GM12891 (cell line): Measurements from ENCODE around the gene NEDD8. TPM values are rescaled to one million over a fixed set of nuclear protein-coding genes. Genes with fewer than 3 reads are reported as not detected.
A peak's percentile ranks its signal among the peaks of the same experiment; 100 is the strongest.

ENCODE experiments used
- DNase-seq: peaks from one replicate; pipeline ENCODE4 v3.0.0; 2011; ENCODE audit warnings: low spot score; ENCODE audit not compliant: insufficient read length
- FAIRE-seq: peaks from 2 replicates; lab custom pipeline; 2011; peaks lifted over from hg19 to GRCh38; lab: Jason Lieb, UNC
- PAX5 ChIP-seq: IDR thresholded peaks from 2 replicates; pipeline ENCODE4 v1.6.1; 2011; ENCODE audit warnings: low read length, moderate library complexity, mild to moderate bottlenecking; ENCODE audit not compliant: insufficient read depth, severe bottlenecking
- POLR2A ChIP-seq: IDR thresholded peaks from 2 replicates; pipeline ENCODE4 v1.6.1; 2011; ENCODE audit warnings: low read depth, low read length, control low read depth
- POLR2AphosphoS5 ChIP-seq: IDR thresholded peaks from 2 replicates; pipeline ENCODE4 v1.6.1; 2011; ENCODE audit warnings: low read depth, low read length, control low read depth
- POU2F2 ChIP-seq: IDR thresholded peaks from 2 replicates; pipeline ENCODE4 v1.6.1; 2011; ENCODE audit warnings: low read depth, mild to moderate bottlenecking, control low read depth, low read length, moderate library complexity
- SPI1 ChIP-seq: IDR thresholded peaks from 2 replicates; pipeline ENCODE4 v1.6.1; 2011; ENCODE audit warnings: low read depth, low read length, control low read depth
- TAF1 ChIP-seq: IDR thresholded peaks from 2 replicates; pipeline ENCODE4 v1.6.1; 2011; ENCODE audit warnings: low read depth, low read length, control low read depth
- polyA plus RNA-seq: library from polyadenylated mRNA; unstranded; fragments of >200 nt; gene quantifications from one replicate; pipeline ENCODE4 v1.2.1, GENCODE V29; 2012; ENCODE audit warnings: low read depth, missing spikeins, inconsistent platforms; ENCODE audit not compliant: missing spikeins

NEDD8 gene
- 288 TPM for polyA plus RNA-seq

DNA sequence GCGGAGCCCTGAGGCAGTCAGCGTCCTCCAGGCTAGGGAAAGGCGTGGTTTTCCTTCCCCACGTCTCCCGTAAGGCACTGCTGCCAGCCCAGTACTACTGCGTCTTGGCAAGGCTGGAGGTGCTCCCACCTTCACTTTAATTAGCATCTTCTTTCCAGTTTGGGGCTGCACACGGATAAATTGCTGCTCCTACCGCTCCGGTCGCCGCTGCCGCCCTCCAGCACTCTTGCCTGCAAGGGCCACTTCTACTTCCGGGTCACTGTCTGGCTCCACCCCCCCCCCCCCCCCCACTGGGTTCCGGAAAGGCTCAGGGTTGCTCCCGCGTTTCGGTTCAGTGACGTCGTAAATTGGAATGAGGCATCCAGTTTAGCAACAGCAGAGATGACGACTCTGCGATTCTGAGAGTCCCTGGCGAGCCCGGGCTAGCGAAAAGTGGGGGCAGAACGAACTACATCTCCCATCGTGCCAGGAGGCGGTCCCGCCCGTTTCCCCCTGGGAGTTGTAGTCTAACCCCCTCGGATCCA lies at the start of gene NEDD8:
Gene NEDD8 (minus strand): TSS at position 247 of the 524 bp plus-strand sequence. CDS start 100 bp downstream, at position 147.
- FAIRE-seq: peak; percentile 80
- TF ChIP-seq POLR2A (0 out of 2 replicates have a peak, but pooled peaks have one; percentile 18), POLR2AphosphoS5 (peak; percentile 25; the same call in 1 of the 2 replicates), TAF1 (no peak)
- DNase-seq: peak; percentile 71

DNA sequence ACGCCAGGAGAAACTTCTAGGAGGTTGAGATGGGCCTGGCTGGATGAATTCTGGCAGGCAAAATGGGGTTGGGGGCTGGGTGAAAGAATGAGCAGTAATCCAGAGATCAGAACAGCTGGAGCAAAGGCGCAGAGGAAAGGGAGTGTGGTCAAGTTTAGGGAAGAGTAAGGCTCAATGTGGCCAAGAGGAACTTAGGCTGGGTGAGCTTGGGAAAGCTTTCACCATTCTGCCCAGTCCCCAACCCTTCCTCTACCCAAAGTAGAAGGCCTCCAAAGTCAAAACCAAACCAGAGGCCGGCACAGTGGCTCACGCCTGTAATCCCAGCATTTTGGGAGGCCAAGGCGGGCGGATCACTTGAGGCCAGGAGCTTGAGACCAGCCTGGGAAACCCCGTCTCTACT lies 49.5 kb upstream of the NEDD8 start:
- no peak for TF ChIP-seq SPI1
- no peak for TF ChIP-seq PAX5
- no peak for TF ChIP-seq POU2F2
- TF ChIP-seq TAF1: no peak
- TF ChIP-seq POLR2AphosphoS5: no peak
- TF ChIP-seq POLR2A: no peak
- FAIRE-seq: no peak
- no peak for DNase-seq

DNA sequence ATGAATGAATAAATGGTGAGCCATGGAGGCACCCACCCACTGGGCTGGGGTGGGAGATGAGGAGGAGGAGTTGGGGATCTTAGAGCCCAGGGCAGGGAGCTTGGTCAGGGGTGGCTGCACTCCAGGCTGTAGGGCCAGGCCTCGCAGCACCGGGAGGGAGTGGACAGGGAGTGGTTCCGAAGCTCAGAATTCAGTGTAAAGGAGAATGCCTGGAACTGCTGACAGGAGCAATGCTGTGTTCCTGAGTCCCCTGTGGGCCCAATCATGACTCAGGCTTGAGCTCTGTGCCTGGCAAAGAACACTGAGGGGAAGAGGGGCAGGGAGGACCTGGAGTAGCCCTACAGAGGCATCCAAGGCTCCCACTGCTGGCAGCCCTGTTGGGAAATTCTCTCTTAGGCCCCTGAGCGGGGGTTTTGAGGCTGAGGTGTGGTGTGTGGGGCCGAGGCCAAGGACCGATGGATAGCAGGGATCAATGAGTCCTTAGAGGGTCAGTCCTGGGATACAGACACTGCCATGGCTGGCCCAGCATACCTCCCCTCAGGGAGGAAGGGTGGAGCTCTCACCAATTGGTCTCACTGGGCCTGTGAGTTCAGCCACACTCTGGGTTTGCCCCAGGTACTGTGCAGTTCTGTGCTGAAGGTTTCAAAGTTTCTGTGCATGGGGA lies 48.8 kb upstream of the NEDD8 start:
- TF ChIP-seq TAF1: no peak
- no peak for TF ChIP-seq POU2F2
- TF ChIP-seq SPI1: no peak
- no peak for TF ChIP-seq PAX5
- TF ChIP-seq POLR2AphosphoS5: no peak
- no peak for TF ChIP-seq POLR2A
- no peak for FAIRE-seq

DNA sequence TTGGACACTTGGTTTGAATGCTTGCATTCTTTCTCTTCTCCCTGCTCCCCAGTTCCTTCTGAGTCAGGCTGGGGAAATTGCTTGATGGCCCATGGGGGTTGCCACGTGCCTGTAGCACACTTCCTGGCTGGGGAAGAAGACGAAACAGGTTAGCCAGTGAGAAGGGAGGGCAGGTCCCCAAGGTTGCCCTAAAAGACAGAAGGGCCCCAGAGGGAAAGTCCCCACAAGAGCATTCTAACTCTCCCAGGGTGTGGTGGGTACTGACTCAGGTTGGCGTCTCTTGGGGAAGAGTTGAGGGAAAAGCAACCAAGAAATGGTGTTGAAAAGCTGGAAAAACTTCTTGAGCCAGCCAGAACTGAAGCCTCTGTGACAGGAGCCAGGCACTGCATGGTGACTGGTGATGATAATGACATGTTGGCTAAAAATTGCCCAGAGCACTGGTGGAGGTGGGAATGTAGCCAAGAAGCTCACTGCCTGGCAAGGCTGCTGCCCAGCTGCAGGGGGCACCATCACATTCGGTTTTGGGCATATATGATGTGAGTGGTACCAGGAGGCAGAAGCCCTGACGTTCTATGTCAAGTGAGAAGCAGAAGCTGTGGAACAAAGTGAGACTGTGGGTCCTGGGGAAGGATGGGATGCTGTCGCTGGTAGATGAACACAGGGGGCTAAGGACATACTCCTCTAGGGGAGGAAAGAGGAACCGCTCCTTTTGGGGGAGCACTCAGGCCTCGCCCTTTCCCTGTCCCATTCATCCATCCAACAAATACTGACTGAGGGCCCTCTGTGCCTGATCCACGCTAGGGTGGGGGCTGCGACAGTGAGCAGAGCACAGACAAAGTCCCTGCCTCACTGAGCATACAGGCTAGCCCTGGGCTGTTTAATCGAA lies 47.4 kb upstream of the NEDD8 start:
- FAIRE-seq (peak; percentile 70), DNase-seq (no peak)
- TF ChIP-seq SPI1: peak; percentile 72
- TF ChIP-seq POU2F2: no peak

More for the DNA sequence above, 48.8 kb upstream of the NEDD8 start:
- no peak for DNase-seq

DNA sequence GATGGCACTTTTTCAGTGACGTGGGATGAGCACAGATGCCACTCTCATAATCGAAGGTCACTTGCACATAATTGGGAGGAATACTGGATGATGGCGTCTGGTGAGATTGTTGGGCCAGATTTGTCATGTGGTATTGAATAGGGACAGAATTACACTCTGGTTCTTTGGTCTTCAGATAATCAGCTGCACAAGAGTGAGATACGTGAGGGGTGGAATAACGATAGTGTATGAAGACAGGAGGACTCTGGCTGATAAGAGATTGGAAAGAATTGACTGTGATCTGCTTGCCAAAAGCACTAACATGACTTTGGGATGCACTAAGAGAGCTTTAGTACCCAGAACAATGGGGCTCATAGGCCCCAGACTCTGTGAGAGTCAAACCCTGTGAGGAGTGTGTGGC lies 46.3 kb upstream of the NEDD8 start:
- no peak for FAIRE-seq
- no peak for DNase-seq
- TF ChIP-seq POU2F2: no peak
- no peak for TF ChIP-seq POLR2A
- TF ChIP-seq TAF1: no peak
- no peak for TF ChIP-seq SPI1

DNA sequence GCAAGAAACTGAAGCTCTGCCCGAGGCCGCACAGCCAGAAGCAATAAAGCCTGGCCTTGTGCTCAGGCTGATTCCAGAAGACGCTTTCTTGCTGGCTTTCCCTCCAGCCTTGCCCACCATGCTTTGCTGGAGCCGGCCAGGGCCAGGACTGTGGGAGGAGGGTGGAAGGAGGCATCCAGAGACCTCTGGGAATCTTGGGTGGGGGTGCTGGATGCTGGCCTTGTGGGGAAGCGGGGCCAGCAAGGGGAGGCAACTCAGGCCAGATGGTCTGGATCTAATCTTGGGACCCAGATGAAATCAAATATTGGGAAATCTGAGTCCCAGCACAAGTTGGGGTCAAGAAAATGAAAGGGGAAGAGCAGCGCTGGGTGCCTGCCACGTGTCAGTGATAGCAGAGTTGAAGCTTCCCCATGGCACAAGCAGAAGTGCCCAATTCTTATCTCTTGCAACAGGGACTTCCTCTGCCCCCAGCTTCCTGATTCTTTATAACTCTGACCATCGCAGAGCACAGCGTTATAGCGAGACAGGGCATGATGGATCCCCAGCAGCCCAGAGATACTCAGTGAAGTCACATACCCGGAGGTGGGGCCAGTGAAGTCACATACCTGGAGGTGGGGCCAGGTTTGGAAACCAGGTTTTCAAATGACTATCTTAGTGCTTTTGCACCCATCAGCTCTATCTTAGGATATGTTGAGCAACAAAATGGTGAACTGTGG lies 45.6 kb upstream of the NEDD8 start:
- no peak for TF ChIP-seq POLR2A
- TF ChIP-seq POU2F2: no peak
- no peak for TF ChIP-seq PAX5
- TF ChIP-seq TAF1: no peak
- no peak for TF ChIP-seq POLR2AphosphoS5
- no peak for DNase-seq
- FAIRE-seq: no peak

DNA sequence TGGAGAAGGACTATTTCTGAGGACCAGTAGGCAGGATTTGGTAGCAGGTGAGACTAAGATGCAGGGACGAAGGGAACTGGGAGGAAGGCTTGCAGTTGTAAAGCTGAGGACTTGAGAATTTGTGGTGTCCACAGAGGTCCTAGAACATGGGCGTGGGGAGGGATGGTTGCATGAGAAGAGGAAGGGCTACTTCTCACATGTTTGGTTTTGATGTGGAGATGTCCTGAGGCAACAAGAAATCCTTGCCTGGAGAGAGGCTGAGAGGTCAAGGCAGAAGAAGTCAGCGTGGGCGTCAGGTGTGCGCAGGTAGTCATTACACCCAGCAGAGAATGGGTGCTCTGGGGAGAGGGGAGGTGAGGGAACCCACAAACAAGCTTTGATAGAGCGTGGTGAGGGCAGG lies 44.9 kb upstream of the NEDD8 start:
- DNase-seq (no peak), FAIRE-seq (no peak)
- TF ChIP-seq SPI1 (no peak), POU2F2 (no peak), TAF1 (no peak), POLR2A (no peak), POLR2AphosphoS5 (no peak), PAX5 (no peak)

DNA sequence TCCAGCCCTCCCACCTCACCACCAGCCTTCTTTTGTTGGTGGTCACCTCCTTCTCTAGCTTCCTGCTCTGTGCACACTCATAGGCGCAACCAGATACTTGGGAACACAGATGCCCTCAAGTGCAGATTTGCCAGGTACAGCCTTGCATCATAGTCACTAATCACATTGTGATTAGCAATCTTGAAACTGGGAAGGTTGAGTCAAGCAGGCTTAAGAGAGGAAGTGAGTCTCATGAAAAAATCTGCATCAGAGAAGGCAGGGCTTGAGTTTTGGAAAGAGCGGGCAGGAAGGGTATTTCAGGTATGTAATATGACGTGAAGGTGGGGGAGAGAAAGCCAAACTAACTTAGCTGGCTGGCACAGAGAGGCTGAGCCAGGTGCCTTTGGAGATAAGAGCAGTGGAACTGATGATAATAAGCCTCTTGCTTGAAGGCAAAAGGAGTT lies 42.0 kb upstream of the NEDD8 start:
- FAIRE-seq (peak; percentile 87), DNase-seq (peak; percentile 55)

DNA sequence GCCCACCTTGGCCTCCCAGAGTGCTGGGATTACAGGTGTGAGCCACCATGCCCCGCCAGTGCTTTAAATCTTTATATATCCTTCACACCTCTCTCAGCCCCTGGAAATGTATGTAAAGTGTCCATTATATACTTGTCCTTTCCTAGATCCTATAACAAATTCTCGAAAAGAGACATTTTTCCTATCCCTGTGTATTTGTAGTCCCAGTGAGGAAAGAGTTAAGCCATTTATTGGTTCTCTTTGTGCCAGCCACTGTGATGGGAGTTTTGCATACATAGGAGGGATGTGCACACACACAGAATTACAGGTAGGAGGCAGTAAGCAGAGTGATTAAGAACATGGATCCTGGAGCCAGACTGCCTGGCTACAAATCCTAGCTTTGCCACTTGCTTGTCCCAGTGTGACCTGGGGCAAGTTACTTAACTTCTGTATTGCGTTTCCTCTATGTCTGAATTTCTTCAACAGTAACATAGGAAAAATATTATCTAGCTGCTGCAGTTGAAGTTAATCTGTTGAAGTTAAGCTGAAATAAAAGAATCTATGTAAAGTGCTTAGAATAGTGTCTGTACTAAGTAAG lies 41.3 kb upstream of the NEDD8 start:
- TF ChIP-seq POLR2AphosphoS5 (no peak), TAF1 (no peak), SPI1 (no peak), POU2F2 (no peak), PAX5 (no peak), POLR2A (no peak)
- FAIRE-seq: no peak
- no peak for DNase-seq

More for the DNA sequence above, 42.0 kb upstream of the NEDD8 start:
- TF ChIP-seq SPI1 (peak; percentile 100), POU2F2 (peak; percentile 44; the same call in 1 of the 2 replicates), POLR2A (no peak)
